Suprapubic skin (tissue), 4 donors: ENCODE measurements around the gene ZNF213. TPM values are rescaled to one million over a fixed set of nuclear protein-coding genes. Genes with fewer than 3 reads are reported as not detected.

Experiments used
- DNase-seq, 2 donors: peaks; one replicate each; pipeline ENCODE4 v3.0.0-alpha.2; 2019; ENCODE audit warnings: low spot score in 2 of 2
- H3K27ac ChIP-seq: fragments of 200-600 bp; sonication (generic); one replicate; pipeline ENCODE4 v1.5.1; 2019
- H3K27me3 ChIP-seq: fragments of 200-600 bp; sonication (generic); one replicate; pipeline ENCODE4 v1.5.1; 2019
- H3K36me3 ChIP-seq: fragments of 200-600 bp; sonication (generic); one replicate; pipeline ENCODE4 v1.5.1; 2019
- H3K4me1 ChIP-seq: fragments of 200-600 bp; sonication (generic); one replicate; pipeline ENCODE4 v1.5.1; 2019
- H3K4me3 ChIP-seq: fragments of 200-600 bp; sonication (generic); one replicate; pipeline ENCODE4 v1.5.1; 2019; ENCODE audit warnings: mild to moderate bottlenecking
- H3K9me3 ChIP-seq: fragments of 200-600 bp; sonication (generic); one replicate; pipeline ENCODE4 v1.5.1; 2019
- EP300 ChIP-seq: sonication (generic); formaldehyde crosslinking; IDR thresholded peaks from one replicate; pipeline ENCODE4 v1.6.1; 2017; ENCODE audit warnings: antibody characterized with exemption
- POLR2A ChIP-seq, 2 donors: fragments of 450-650 bp; IDR thresholded peaks; one replicate each; pipeline ENCODE4 v1.6.1; 2017; ENCODE audit warnings: antibody characterized with exemption in 2 of 2, mild to moderate bottlenecking in 2 of 2, moderate library complexity in 2 of 2
- POLR2AphosphoS5 ChIP-seq, 3 donors: sonication (generic); formaldehyde crosslinking; IDR thresholded peaks; one replicate each; pipeline ENCODE4 v1.6.1; 2017; ENCODE audit warnings: antibody characterized with exemption in 3 of 3
- WGBS: methylation state at CpG from one replicate; pipeline ENCODE4 v1.1.5; 2018; 5-methylcytosine and 5-hydroxymethylcytosine counted together
- total RNA-seq, 4 donors: library from RNA; depleted of rRNA; stranded (reverse); fragments of >200 nt; gene quantifications; one replicate each; pipeline ENCODE4 v1.1.0, GENCODE V29; 2016
- TF ChIP-seq, protein P1 (sequence below), 2 donors: fragments of 200-600 bp in 1 of 2; fragments of 450-650 bp in 1 of 2; sonication (generic) in 1 of 2; IDR thresholded peaks; one replicate each; pipeline ENCODE4 v1.5.1; 2016 to 2019; ENCODE audit warnings: antibody characterized with exemption in 2 of 2, mild to moderate bottlenecking in 1 of 2, moderate library complexity in 1 of 2

Gene ZNF213
- total RNA-seq, 4 donors from 2014 or later, result 14.0 to 18.0 (median 16.4) TPM

DNA sequence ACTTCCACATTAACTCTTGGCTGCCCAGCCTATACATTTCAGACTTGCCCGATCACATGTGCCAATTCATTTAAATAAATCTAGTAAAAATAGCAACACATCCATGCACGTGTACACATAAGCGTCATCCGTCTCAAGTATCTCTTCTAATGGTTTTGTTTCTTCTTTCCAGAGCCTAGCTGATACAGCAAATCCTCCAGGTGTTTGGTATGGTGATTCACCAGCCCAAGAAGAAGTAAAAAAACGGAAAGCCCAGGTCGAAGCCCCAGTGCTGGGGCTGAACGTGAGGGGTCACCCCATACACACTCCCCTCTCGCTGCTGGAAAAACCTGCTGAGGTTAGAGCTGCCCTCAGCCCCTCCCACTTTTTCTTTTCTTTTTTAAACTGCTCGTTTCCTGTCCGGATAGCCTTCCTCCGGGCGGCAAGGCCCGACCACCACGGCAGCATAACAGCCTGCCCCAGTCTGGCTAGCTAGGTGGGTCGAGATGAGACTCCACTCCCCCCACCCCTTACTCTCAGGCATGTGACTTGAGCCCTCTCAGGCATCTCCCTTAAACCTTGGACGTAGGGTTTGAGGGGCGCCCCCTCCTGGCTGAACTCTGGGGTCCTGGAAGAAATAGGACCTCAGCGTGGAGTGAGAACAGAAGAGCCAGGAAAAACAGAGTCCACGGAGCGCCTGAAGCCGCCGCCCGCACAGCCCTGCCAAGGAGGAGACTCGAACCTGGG is 39.2 kb downstream of the ZNF213 start:
- no peak overlapping the region for H3K27ac ChIP-seq
- DNase-seq, result no peak
- H3K36me3 ChIP-seq, result no peaks in the 10 kb centered on the region
- H3K4me1 ChIP-seq, result peaks cover 35% of the 10 kb centered on the region
- no peak for TF ChIP-seq POLR2A (IDR thresholded peaks at IDR 0.05)
- no peak for TF ChIP-seq POLR2AphosphoS5 (IDR thresholded peaks at IDR 0.05)
- TF ChIP-seq EP300, result no peak
- TF ChIP-seq, protein P1, sequence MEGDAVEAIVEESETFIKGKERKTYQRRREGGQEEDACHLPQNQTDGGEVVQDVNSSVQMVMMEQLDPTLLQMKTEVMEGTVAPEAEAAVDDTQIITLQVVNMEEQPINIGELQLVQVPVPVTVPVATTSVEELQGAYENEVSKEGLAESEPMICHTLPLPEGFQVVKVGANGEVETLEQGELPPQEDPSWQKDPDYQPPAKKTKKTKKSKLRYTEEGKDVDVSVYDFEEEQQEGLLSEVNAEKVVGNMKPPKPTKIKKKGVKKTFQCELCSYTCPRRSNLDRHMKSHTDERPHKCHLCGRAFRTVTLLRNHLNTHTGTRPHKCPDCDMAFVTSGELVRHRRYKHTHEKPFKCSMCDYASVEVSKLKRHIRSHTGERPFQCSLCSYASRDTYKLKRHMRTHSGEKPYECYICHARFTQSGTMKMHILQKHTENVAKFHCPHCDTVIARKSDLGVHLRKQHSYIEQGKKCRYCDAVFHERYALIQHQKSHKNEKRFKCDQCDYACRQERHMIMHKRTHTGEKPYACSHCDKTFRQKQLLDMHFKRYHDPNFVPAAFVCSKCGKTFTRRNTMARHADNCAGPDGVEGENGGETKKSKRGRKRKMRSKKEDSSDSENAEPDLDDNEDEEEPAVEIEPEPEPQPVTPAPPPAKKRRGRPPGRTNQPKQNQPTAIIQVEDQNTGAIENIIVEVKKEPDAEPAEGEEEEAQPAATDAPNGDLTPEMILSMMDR (IDR thresholded peaks at IDR 0.05), result no peak
- H3K4me3 ChIP-seq, result no peak overlapping the region
- peaks cover 100% of the 10 kb centered on the region for H3K27me3 ChIP-seq
- no peaks in the 10 kb centered on the region for H3K9me3 ChIP-seq
- 7% methylated on average over 24 of the region's 24 CpGs for WGBS

DNA sequence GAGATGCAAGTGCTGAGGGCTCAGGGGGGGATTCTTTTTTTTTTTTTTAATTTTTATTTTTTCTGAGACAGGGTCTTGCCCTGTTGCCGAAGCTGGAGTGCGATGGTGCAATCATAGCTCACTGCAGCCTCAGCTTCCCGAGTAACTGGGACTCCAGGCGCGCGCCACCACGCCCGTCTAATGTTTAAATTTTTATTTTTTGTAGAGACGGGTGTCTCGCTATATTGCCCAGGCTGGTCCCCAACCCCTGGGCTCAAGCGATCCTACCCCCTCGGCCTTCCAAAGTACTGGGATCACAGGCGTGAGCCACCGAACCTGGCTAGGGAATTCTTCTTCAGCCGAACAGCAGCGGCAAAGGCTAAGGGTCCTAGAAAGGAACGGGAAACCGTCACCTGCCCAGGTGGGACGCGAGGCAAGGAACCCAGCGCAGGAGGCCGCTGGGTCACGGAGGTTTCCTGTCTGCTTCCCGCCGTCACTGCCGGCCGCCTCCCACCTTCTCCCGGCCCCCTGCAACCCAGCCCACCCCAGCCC is 39.9 kb downstream of the ZNF213 start:
- H3K27me3 ChIP-seq, result peaks cover 100% of the 10 kb centered on the region
- 28% methylated on average over 20 of the region's 28 CpGs for WGBS
- peaks cover 35% of the 10 kb centered on the region for H3K4me1 ChIP-seq
- no peaks in the 10 kb centered on the region for H3K36me3 ChIP-seq
- no peak overlapping the region for H3K4me3 ChIP-seq
- TF ChIP-seq POLR2A (IDR thresholded peaks at IDR 0.05) (no peak), EP300 (no peak), POLR2AphosphoS5 (IDR thresholded peaks at IDR 0.05) (no peak)
- TF ChIP-seq, protein P1 (IDR thresholded peaks at IDR 0.05), result no peak
- no peak for DNase-seq
- no peaks in the 10 kb centered on the region for H3K9me3 ChIP-seq
- no peak overlapping the region for H3K27ac ChIP-seq

DNA sequence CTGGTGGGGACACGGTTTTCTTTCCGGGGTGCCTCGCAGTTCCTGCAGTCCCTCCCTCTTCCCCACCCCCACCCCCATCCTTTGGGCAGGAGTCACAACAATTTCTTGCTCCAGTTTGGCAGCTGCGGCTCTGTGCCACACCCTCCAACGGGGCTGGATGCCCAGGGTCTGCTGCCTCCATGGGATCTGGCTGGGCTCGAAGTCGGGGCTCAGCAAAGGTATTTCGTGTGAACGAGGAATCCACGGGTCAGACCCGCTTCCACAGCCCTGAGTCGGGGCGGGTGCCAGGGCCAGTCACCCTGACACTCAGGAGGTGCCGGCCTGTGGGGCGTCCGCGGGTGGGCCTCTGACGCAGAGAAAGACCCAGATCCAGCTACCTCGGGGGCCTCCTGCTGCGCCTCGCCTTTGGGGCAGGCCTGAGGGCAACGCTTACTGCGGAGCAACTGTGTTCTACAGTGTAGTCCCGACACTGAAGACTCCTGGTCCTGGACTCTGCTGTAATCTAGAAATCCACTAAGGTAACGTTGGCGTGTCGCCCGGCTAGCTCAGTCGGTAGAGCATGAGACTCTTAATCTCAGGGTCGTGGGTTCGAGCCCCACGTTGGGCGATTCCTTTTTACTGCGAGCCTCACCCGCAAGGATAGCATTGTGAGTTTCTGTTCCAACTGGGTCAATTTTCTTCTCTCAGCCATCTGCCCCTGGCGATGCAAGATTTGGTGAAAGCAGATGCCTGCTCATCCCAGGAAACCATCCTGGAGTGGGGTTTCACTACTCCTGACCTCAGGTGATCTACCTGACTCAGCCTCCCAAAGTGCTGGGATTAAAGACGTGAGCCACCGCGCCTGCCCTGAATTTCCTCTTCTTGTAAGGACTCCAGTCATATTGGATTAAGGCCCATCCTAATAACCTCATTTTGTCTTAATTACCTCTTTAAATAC is 40.6 kb downstream of the ZNF213 start:
- no peaks in the 10 kb centered on the region for H3K36me3 ChIP-seq
- no peak overlapping the region for H3K27ac ChIP-seq
- H3K9me3 ChIP-seq, result no peaks in the 10 kb centered on the region
- H3K27me3 ChIP-seq, result peaks cover 100% of the 10 kb centered on the region
- no peak overlapping the region for H3K4me3 ChIP-seq
- peaks cover 32% of the 10 kb centered on the region for H3K4me1 ChIP-seq
- WGBS, result 15% methylated on average over 10 of the region's 39 CpGs
- no peak for TF ChIP-seq POLR2A (IDR thresholded peaks at IDR 0.05)
- TF ChIP-seq POLR2AphosphoS5 (IDR thresholded peaks at IDR 0.05), result no peak
- TF ChIP-seq, protein P1 (IDR thresholded peaks at IDR 0.05), result no peak
- TF ChIP-seq EP300, result no peak
- no peak for DNase-seq

DNA sequence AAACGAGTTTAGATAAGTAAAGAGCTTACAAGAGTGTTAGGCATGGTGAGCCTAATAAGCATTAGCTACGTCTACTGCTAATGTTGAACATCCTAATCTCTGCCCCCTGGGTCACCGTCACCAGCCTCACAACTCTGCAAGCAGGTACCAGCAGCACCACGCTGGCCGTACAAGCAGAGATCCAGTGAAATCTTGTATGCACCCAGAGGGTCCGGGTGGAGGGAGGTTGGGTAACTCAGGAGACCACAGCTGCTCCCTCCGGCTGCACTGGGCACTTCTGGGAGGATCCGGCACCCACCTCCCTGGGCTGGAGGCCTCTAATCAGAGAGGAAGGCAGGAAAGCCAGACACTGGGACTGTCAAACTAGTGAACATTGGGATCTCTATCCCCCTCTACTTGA is 44.8 kb downstream of the ZNF213 start:
- H3K4me1 ChIP-seq, result peaks cover 21% of the 10 kb centered on the region

More for the DNA sequence above, 44.8 kb downstream of the ZNF213 start:
- Histone ChIP-seq H3K36me3 (no peaks in the 10 kb centered on the region), H3K27me3 (peaks cover 100% of the 10 kb centered on the region), H3K27ac (no peak overlapping the region), H3K4me3 (no peak overlapping the region), H3K9me3 (no peaks in the 10 kb centered on the region)
- WGBS, result 77% methylated on average over 8 of the region's 8 CpGs
- DNase-seq, result no peak
- TF ChIP-seq POLR2AphosphoS5 (IDR thresholded peaks at IDR 0.05) (no peak), POLR2A (IDR thresholded peaks at IDR 0.05) (no peak), EP300 (no peak)
- TF ChIP-seq, protein P1 (IDR thresholded peaks at IDR 0.05), result no peak
